A673 (cell line): ENCODE measurements around the gene CPNE5.
A peak's percentile ranks its signal among the peaks of the same experiment; 100 is the strongest.

Experiments used
- EZH2 ChIP-seq: fragments of 200-600 bp; sonication (generic); IDR thresholded peaks from 2 replicates; pipeline ENCODE4 v1.6.1; 2017; ENCODE audit warnings: borderline replicate concordance, low read depth, mild to moderate bottlenecking, mixed read lengths, antibody characterized with exemption, low read length; ENCODE audit not compliant: poor library complexity, severe bottlenecking
- TF ChIP-seq, protein P1 (sequence below): fragments of 300-800, 200-600 bp; sonication (generic); conservative IDR thresholded peaks from 2 replicates; pipeline ENCODE4 v1.5.1; 2017; ENCODE audit warnings: low read depth, mild to moderate bottlenecking, antibody characterized with exemption, low read length, moderate library complexity, mixed read lengths

DNA sequence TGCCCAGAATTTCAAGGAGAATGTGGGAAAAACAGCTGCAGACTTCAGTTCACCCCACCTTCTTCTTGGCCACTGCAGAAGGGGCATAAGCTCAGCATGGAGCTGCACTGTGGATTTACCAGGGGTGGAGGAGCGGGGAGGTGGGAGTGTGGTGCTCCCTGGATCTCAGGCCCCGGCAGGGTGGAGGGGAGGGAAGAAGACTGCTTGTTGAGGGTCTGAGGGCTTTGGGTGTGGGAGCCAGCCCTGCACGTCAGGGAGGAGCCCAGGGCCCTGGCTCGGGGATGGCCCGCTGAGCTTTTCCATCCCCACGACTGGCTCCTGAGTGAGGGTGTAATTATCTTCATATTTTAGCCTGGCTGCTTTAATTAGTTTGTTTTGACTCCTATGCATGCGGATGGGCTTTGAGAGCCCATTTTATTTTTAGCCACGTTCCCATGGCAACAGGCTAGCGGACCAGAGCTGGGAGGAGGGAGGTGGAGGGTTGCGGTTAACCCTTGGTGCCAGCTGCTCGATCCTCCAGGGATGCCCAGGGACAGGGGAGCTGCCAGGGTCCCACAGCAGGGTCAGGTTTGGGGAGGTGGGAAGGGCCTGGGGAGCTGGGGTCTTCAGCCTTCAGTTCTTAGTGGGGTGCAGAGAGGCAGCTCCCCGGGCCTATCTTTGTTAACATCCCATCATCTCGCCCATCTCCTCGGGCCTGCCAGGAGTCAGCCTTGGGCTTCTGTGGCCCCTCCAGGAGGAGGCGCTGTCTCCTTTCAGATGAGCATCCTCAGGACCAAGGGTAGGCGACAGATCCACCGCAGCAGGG lies 73.4 kb downstream of the CPNE5 start:
- no peak for TF ChIP-seq EZH2
- TF ChIP-seq, protein P1, sequence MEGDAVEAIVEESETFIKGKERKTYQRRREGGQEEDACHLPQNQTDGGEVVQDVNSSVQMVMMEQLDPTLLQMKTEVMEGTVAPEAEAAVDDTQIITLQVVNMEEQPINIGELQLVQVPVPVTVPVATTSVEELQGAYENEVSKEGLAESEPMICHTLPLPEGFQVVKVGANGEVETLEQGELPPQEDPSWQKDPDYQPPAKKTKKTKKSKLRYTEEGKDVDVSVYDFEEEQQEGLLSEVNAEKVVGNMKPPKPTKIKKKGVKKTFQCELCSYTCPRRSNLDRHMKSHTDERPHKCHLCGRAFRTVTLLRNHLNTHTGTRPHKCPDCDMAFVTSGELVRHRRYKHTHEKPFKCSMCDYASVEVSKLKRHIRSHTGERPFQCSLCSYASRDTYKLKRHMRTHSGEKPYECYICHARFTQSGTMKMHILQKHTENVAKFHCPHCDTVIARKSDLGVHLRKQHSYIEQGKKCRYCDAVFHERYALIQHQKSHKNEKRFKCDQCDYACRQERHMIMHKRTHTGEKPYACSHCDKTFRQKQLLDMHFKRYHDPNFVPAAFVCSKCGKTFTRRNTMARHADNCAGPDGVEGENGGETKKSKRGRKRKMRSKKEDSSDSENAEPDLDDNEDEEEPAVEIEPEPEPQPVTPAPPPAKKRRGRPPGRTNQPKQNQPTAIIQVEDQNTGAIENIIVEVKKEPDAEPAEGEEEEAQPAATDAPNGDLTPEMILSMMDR: peak; percentile 90
